H9 (cell line): Measurements from ENCODE around the gene SPA17. TPM values are rescaled to one million over a fixed set of nuclear protein-coding genes. Genes with fewer than 3 reads are reported as not detected.

Source experiments
- DNase-seq: peaks from one replicate; pipeline ENCODE4 v3.0.0-alpha.2; 2017
- H2AFZ ChIP-seq: one replicate; pipeline ENCODE4 v1.6.1; 2013; ENCODE audit warnings: mild to moderate bottlenecking, low read length, control low read depth, moderate library complexity
- H2AK5ac ChIP-seq: 2 replicates; pipeline ENCODE4 v1.6.1; 2013; ENCODE audit warnings: low read length, control low read depth, mixed read lengths; ENCODE audit not compliant: insufficient read length
- H2BK120ac ChIP-seq: one replicate; pipeline ENCODE4 v1.6.1; 2013; ENCODE audit warnings: low read depth, mild to moderate bottlenecking, low read length, control low read depth, inconsistent platforms; ENCODE audit not compliant: poor library complexity, severe bottlenecking
- H2BK12ac ChIP-seq: 2 replicates; pipeline ENCODE4 v1.6.1; 2013; ENCODE audit warnings: low read length, control low read depth, mixed read lengths, low read depth; ENCODE audit not compliant: insufficient read length
- H2BK15ac ChIP-seq: 2 replicates; pipeline ENCODE4 v1.6.1; 2013; ENCODE audit warnings: low read depth, low read length, control low read depth
- H2BK20ac ChIP-seq: one replicate; pipeline ENCODE4 v1.6.1; 2013; ENCODE audit warnings: low read depth, mild to moderate bottlenecking, low read length, control low read depth, inconsistent platforms; ENCODE audit not compliant: poor library complexity, severe bottlenecking
- H2BK5ac ChIP-seq: 2 replicates; pipeline ENCODE4 v1.6.1; 2013; ENCODE audit warnings: low read length, control low read depth, mixed read lengths; ENCODE audit not compliant: insufficient read length
- H3K14ac ChIP-seq: 2 replicates; pipeline ENCODE4 v1.6.1; 2013; ENCODE audit warnings: low read length, control low read depth; ENCODE audit not compliant: insufficient read depth
- H3K18ac ChIP-seq: 2 replicates; pipeline ENCODE4 v1.6.1; 2013; ENCODE audit warnings: low read depth, mild to moderate bottlenecking, mixed read lengths, low read length, control low read depth; ENCODE audit not compliant: insufficient read length
- H3K23ac ChIP-seq: 2 replicates; pipeline ENCODE4 v1.6.1; 2013; ENCODE audit warnings: low read length, control low read depth, mixed read lengths, low read depth; ENCODE audit not compliant: insufficient read length
- H3K23me2 ChIP-seq: 2 replicates; pipeline ENCODE4 v1.6.1; 2013; ENCODE audit warnings: low read depth, mild to moderate bottlenecking, mixed read lengths, low read length, control low read depth; ENCODE audit not compliant: insufficient read length, poor library complexity, severe bottlenecking
- H3K27ac ChIP-seq: 2 replicates; pipeline ENCODE4 v1.5.1; 2013; ENCODE audit warnings: low read length, control low read depth, mixed read lengths, low read depth; ENCODE audit not compliant: insufficient read length
- H3K27me3 ChIP-seq: 2 replicates; pipeline ENCODE4 v1.6.1; 2013; ENCODE audit warnings: low read length, control low read depth, inconsistent platforms; ENCODE audit not compliant: insufficient read depth
- H3K4ac ChIP-seq: 2 replicates; pipeline ENCODE4 v1.6.1; 2013; ENCODE audit warnings: low read depth, mild to moderate bottlenecking, control low read depth, inconsistent platforms, low read length, moderate library complexity
- H3K4me1 ChIP-seq: 2 replicates; pipeline ENCODE4 v1.6.1; 2013; ENCODE audit warnings: low read length, control low read depth, inconsistent platforms; ENCODE audit not compliant: insufficient read depth
- H3K4me2 ChIP-seq: 2 replicates; pipeline ENCODE4 v1.6.1; 2013; ENCODE audit warnings: low read length, control low read depth, mixed read lengths; ENCODE audit not compliant: insufficient read length, insufficient read depth
- H3K56ac ChIP-seq: 2 replicates; pipeline ENCODE4 v1.6.1; 2013; ENCODE audit warnings: low read depth, mild to moderate bottlenecking, mixed read lengths, low read length, control low read depth; ENCODE audit not compliant: insufficient read length
- H3K79me1 ChIP-seq: 2 replicates; pipeline ENCODE4 v1.6.1; 2013; ENCODE audit warnings: low read depth, mild to moderate bottlenecking, moderate library complexity, low read length, control low read depth, inconsistent platforms; ENCODE audit not compliant: insufficient read depth, poor library complexity, severe bottlenecking
- H3K79me2 ChIP-seq: 2 replicates; pipeline ENCODE4 v1.6.1; 2013; ENCODE audit warnings: low read length, control low read depth, inconsistent platforms; ENCODE audit not compliant: insufficient read depth
- H3K9ac ChIP-seq: 2 replicates; pipeline ENCODE4 v1.6.1; 2013; ENCODE audit warnings: low read length, control low read depth, mixed read lengths; ENCODE audit not compliant: insufficient read length; ENCODE audit errors: extremely low read depth
- H3K9me3 ChIP-seq: one replicate; pipeline ENCODE4 v1.6.1; 2013; ENCODE audit warnings: low read depth, low read length, inconsistent platforms; ENCODE audit not compliant: control insufficient read depth
- H3T11ph ChIP-seq: one replicate; pipeline ENCODE4 v1.6.1; 2013; ENCODE audit warnings: mild to moderate bottlenecking, low read length, control low read depth, inconsistent platforms
- H4K20me1 ChIP-seq: one replicate; pipeline ENCODE4 v1.6.1; 2013; ENCODE audit not compliant: control insufficient read depth, insufficient read length, insufficient read depth
- H4K5ac ChIP-seq: 2 replicates; pipeline ENCODE4 v1.6.1; 2013; ENCODE audit warnings: low read depth, mild to moderate bottlenecking, mixed read lengths, low read length, control low read depth; ENCODE audit not compliant: insufficient read length
- H4K8ac ChIP-seq: replicated peaks from 2 replicates; pipeline ENCODE4 v1.6.1; 2013; ENCODE audit warnings: low read length, control low read depth, mixed read lengths, low read depth; ENCODE audit not compliant: insufficient read length
- H4K91ac ChIP-seq: 2 replicates; pipeline ENCODE4 v1.6.1; 2013; ENCODE audit warnings: low read depth, mild to moderate bottlenecking, moderate library complexity, mixed read lengths, low read length, control low read depth; ENCODE audit not compliant: insufficient read length
- H3K27ac Mint-ChIP-seq, 3 experiments: 2 replicates in 2 of 3; 3 replicates in 1 of 3; pipeline ENCODE4 v1.8.0; 2020 to 2021; ENCODE audit warnings: mixed read lengths in 3 of 3, mild to moderate bottlenecking in 1 of 3, moderate library complexity in 1 of 3
- H3K27me3 Mint-ChIP-seq: 2 replicates; pipeline ENCODE4 v1.8.0; 2021; ENCODE audit warnings: low read depth, mild to moderate bottlenecking, moderate library complexity, mixed read lengths
- H3K36me3 Mint-ChIP-seq, 3 experiments: 2 replicates in 2 of 3; 3 replicates in 1 of 3; pipeline ENCODE4 v1.8.0; 2020 to 2021; ENCODE audit warnings: low read depth in 3 of 3, mixed read lengths in 3 of 3; ENCODE audit not compliant: insufficient read depth in 1 of 3
- H3K4me1 Mint-ChIP-seq, 2 experiments: 2 replicates each; pipeline ENCODE4 v1.8.0; 2020; ENCODE audit warnings: mixed read lengths in 2 of 2
- H3K4me3 Mint-ChIP-seq, 2 experiments: 2 replicates in 1 of 2; 3 replicates in 1 of 2; pipeline ENCODE4 v1.8.0; 2020 to 2021; ENCODE audit warnings: mild to moderate bottlenecking in 2 of 2, mixed read lengths in 2 of 2, moderate library complexity in 1 of 2
- H3K9me3 Mint-ChIP-seq, 2 experiments: 2 replicates in 1 of 2; 3 replicates in 1 of 2; pipeline ENCODE4 v1.8.0; 2020; ENCODE audit warnings: mild to moderate bottlenecking in 2 of 2, mixed read lengths in 2 of 2, moderate library complexity in 1 of 2
- WGBS: extraction: QIAGEN DNeasy Blood & Tissue Kit; methylation state at CpG from one replicate; pipeline ENCODE4 v1.1.7; 2013; ENCODE audit warnings: missing lambda C conversion rate, low lambda C conversion rate, mixed read lengths; ENCODE audit not compliant: insufficient read length; ENCODE audit errors: extremely low coverage; 5-methylcytosine and 5-hydroxymethylcytosine counted together
- total RNA-seq: library from RNA; stranded (reverse); gene quantifications from 2 replicates; pipeline ENCODE4 v1.2.1, GENCODE V29; 2021
- TF ChIP-seq, protein P1 (sequence below): fragments of 200-600 bp; sonication (generic); conservative IDR thresholded peaks from 3 replicates; pipeline ENCODE4 v1.8.0; 2021; ENCODE audit warnings: antibody characterized with exemption, mild to moderate bottlenecking

Gene SPA17
- total RNA-seq, 1 experiment from 2014 or later: 6.9 TPM

DNA sequence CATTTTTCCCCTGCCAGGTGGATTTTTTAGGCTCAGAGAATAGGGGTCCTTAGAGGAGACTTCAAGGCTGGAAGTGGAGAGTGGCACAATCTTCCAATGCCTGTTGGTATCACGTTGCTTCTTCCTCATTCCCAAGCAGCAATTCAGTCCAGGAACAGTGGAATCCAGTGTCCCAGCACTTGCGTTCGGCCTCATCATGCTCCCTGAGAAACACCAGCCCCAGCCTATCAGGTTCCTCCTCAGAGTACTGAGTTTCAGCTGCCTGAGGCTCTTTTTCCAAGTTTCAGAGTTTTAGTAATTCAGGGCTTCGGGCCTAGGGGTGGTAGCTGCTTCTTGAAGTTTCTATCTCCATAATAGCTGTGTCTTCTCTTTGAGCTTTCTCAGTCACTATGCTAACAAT lies 34.1 kb downstream of the SPA17 start:
- Mint-ChIP-seq H3K4me1 (no peaks in the 10 kb centered on the region), H3K9me3 (peaks cover 11 to 16% of the 10 kb centered on the region in 2 experiments), H3K4me3 (no peak overlapping the region), H3K27ac (no peak overlapping the region), H3K27me3 (peaks cover 13% of the 10 kb centered on the region), H3K36me3 (peaks cover 0 to 7% (median 4%) of the 10 kb centered on the region in 3 experiments; a peak in 5 of 7 replicates)
- Histone ChIP-seq H2AFZ (no peak overlapping the region), H3K56ac (no peak overlapping the region), H3K9ac (no peak overlapping the region), H3K27me3 (no peaks in the 10 kb centered on the region), H2BK15ac (no peak overlapping the region), H3K23ac (no peak overlapping the region), H3K23me2 (no peaks in the 10 kb centered on the region), H3K18ac (no peak overlapping the region), H4K8ac (no peak overlapping the region), H3K79me1 (no peaks in the 10 kb centered on the region), H3K9me3 (no peaks in the 10 kb centered on the region), H4K20me1 (no peaks in the 10 kb centered on the region), H2BK5ac (no peak overlapping the region), H2AK5ac (no peak overlapping the region), H2BK20ac (no peak overlapping the region), H3K27ac (no peak overlapping the region), H4K91ac (no peak overlapping the region), H3K4me1 (no peaks in the 10 kb centered on the region), H3T11ph (no peak overlapping the region), H3K4ac (no peak overlapping the region), H3K4me2 (no peak overlapping the region), H3K79me2 (no peaks in the 10 kb centered on the region), H2BK120ac (no peak overlapping the region), H4K5ac (no peak overlapping the region), H3K14ac (no peak overlapping the region), H2BK12ac (no peak overlapping the region)
- DNase-seq: no peak
- TF ChIP-seq, protein P1, sequence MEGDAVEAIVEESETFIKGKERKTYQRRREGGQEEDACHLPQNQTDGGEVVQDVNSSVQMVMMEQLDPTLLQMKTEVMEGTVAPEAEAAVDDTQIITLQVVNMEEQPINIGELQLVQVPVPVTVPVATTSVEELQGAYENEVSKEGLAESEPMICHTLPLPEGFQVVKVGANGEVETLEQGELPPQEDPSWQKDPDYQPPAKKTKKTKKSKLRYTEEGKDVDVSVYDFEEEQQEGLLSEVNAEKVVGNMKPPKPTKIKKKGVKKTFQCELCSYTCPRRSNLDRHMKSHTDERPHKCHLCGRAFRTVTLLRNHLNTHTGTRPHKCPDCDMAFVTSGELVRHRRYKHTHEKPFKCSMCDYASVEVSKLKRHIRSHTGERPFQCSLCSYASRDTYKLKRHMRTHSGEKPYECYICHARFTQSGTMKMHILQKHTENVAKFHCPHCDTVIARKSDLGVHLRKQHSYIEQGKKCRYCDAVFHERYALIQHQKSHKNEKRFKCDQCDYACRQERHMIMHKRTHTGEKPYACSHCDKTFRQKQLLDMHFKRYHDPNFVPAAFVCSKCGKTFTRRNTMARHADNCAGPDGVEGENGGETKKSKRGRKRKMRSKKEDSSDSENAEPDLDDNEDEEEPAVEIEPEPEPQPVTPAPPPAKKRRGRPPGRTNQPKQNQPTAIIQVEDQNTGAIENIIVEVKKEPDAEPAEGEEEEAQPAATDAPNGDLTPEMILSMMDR: no peak
- no CpG with 5 or more reads among the region's 4 CpGs for WGBS
